B cell (primary cell): ENCODE results near the gene SEC14L6. TPM values are rescaled to one million over a fixed set of nuclear protein-coding genes. Genes with fewer than 3 reads are reported as not detected.
"Not testable (repeated sequence)": the region's sequence is repeated elsewhere in the genome, so short reads cannot be mapped to it uniquely, and the experiment has no call there.

ENCODE experiments used
- ATAC-seq: fragments of 200-7000 bp; cut with Tn5 transposase; one replicate; pipeline ENCODE4 v1.10.0; 2021; ENCODE audit warnings: low read depth, mild to moderate bottlenecking, moderate number of reproducible peaks, moderate library complexity
- CTCF ChIA-PET: fragments of 350-600 bp; sonication (Branson Sonifier 250); formaldehyde crosslinking; loops from one replicate; lab custom pipeline; 2021; ENCODE audit warnings: antibody characterized with exemption, inconsistent platforms; lab: Charles Lee
- POLR2A ChIA-PET: fragments of 350-600 bp; sonication (Branson Sonifier 250); formaldehyde crosslinking; loops from one replicate; lab custom pipeline; 2021; ENCODE audit warnings: antibody characterized with exemption; lab: Charles Lee
- DNase-seq: peaks from one replicate; pipeline ENCODE4 v3.0.0; 2013
- H2AFZ ChIP-seq: 2 replicates; pipeline ENCODE4 v1.6.1; 2012; ENCODE audit warnings: mild to moderate bottlenecking, low read depth, low read length; ENCODE audit not compliant: insufficient read depth, poor library complexity, severe bottlenecking
- H3K27ac ChIP-seq, 2 donors: 1 replicate in 1 of 2; 2 replicates in 1 of 2; pipeline ENCODE4 v1.5.1; 2012 to 2013; ENCODE audit warnings: low read length in 2 of 2, mild to moderate bottlenecking in 2 of 2, moderate library complexity in 1 of 2
- H3K27me3 ChIP-seq, 4 experiments: fragments of 200-600 bp in 1 of 4; sonication (generic) in 1 of 4; replicated peaks in 1 of 4; 1 replicate in 2 of 4; 2 replicates in 2 of 4; pipeline versions ENCODE4 v1.6.1 to v1.7.0; 2013 to 2016; ENCODE audit warnings: low read length in 3 of 4, mild to moderate bottlenecking in 2 of 4, mixed read lengths in 1 of 4, moderate library complexity in 1 of 4; ENCODE audit not compliant: insufficient read depth in 4 of 4, control insufficient read depth in 3 of 4; ENCODE audit errors: control extremely low read depth in 1 of 4
- H3K36me3 ChIP-seq, 2 experiments: replicated peaks in 1 of 2; 1 replicate in 1 of 2; 2 replicates in 1 of 2; pipeline versions ENCODE4 v1.6.1 to v1.7.1; 2013; ENCODE audit warnings: low read length in 1 of 2; ENCODE audit not compliant: insufficient read depth in 2 of 2, control insufficient read depth in 1 of 2; ENCODE audit errors: control extremely low read depth in 1 of 2, extremely low read depth in 1 of 2
- H3K4me1 ChIP-seq, 2 donors: fragments of 200-600 bp in 1 of 2; sonication (generic) in 1 of 2; 1 replicate in 1 of 2; 2 replicates in 1 of 2; pipeline versions ENCODE4 v1.5.1 to v1.6.1; 2013 to 2017; ENCODE audit warnings: low read length in 2 of 2; ENCODE audit not compliant: control insufficient read depth in 2 of 2, insufficient read depth in 2 of 2
- H3K4me2 ChIP-seq: replicated peaks from 2 replicates; pipeline ENCODE3; 2012; ENCODE audit warnings: mild to moderate bottlenecking, low read depth, low read length; ENCODE audit not compliant: poor library complexity, severe bottlenecking
- H3K4me3 ChIP-seq, 5 experiments: fragments of 200-600 bp in 1 of 5; sonication (generic) in 1 of 5; 1 replicate in 3 of 5; 2 replicates in 2 of 5; pipeline versions ENCODE4 v1.5.1 to v1.7.0; 2011 to 2016; ENCODE audit warnings: low read length in 4 of 5, mild to moderate bottlenecking in 4 of 5, low read depth in 2 of 5, control low read depth in 1 of 5, moderate library complexity in 1 of 5; ENCODE audit not compliant: insufficient read depth in 1 of 5; ENCODE audit errors: control extremely low read depth in 1 of 5, extremely low read depth in 1 of 5
- H3K79me2 ChIP-seq: fragments of 200-600 bp; sonication (generic); one replicate; pipeline ENCODE4 v1.6.0; 2016; ENCODE audit warnings: low read length; ENCODE audit not compliant: control insufficient read depth, insufficient read depth
- H3K9ac ChIP-seq: fragments of 200-600 bp; sonication (generic); 2 replicates; pipeline ENCODE4 v1.6.1; 2017; ENCODE audit warnings: mild to moderate bottlenecking, low read length, moderate library complexity
- H3K9me3 ChIP-seq, 3 donors: one replicate each; pipeline versions ENCODE4 v1.6.1 to v1.7.1; 2013; ENCODE audit warnings: low read length in 2 of 3; ENCODE audit not compliant: control insufficient read depth in 2 of 3, insufficient read depth in 1 of 3; ENCODE audit errors: control extremely low read depth in 1 of 3
- H4K20me1 ChIP-seq: 2 replicates; pipeline ENCODE4 v1.6.0; 2012; ENCODE audit warnings: mild to moderate bottlenecking, low read length; ENCODE audit not compliant: insufficient read depth, control insufficient read depth, poor library complexity, severe bottlenecking
- H3K27ac Mint-ChIP-seq: one replicate; pipeline ENCODE4 v1.8.0; 2021; ENCODE audit warnings: mixed read lengths
- H3K27me3 Mint-ChIP-seq: one replicate; pipeline ENCODE4 v1.8.0; 2021; ENCODE audit warnings: mixed read lengths
- H3K4me1 Mint-ChIP-seq: one replicate; pipeline ENCODE4 v1.8.0; 2021; ENCODE audit warnings: mixed read lengths
- H3K4me3 Mint-ChIP-seq: one replicate; pipeline ENCODE4 v1.8.0; 2021; ENCODE audit warnings: mixed read lengths
- H3K9me3 Mint-ChIP-seq: one replicate; pipeline ENCODE4 v1.8.0; 2022; ENCODE audit warnings: mixed read lengths; ENCODE audit not compliant: insufficient read depth
- EZH2 ChIP-seq: IDR thresholded peaks from 2 replicates; pipeline ENCODE4 v1.6.1; 2012; ENCODE audit warnings: borderline replicate concordance, low read depth, mild to moderate bottlenecking, moderate library complexity, low read length; ENCODE audit not compliant: insufficient read depth, poor library complexity, severe bottlenecking
- WGBS: methylation state at CpG from one replicate; pipeline ENCODE4 v1.1.5; 2013; ENCODE audit warnings: missing lambda C conversion rate; ENCODE audit not compliant: insufficient coverage; 5-methylcytosine and 5-hydroxymethylcytosine counted together
- intact Hi-C: fragments of 100-400 bp; cut with micrococcal nuclease; formaldehyde crosslinking; loops from one replicate; pipeline ENCODE4 v1.10.0; 2022
- polyA plus RNA-seq: library from polyadenylated mRNA; depleted of rRNA; stranded (reverse); fragments of >200 nt; gene quantifications from 2 replicates; pipeline ENCODE4 v1.2.3, GENCODE V29; 2012
- total RNA-seq, 2 donors: library from RNA; stranded (reverse); fragments of 120-200 nt in 1 of 2; gene quantifications; 1 replicate in 1 of 2; 2 replicates in 1 of 2; pipeline versions ENCODE4 v1.2.3 to v1.2.4, GENCODE V29; 2013 to 2022
- TF ChIP-seq, protein P1 (sequence below): fragments of 200-600 bp; IDR thresholded peaks from one replicate; pipeline ENCODE4 v1.8.0; 2022; ENCODE audit warnings: antibody characterized with exemption, mild to moderate bottlenecking

SEC14L6 gene
- total and polyA plus RNA-seq, 2 donors (not counting 1 experiment from before 2014, with no cell fraction given), result not detected

DNA sequence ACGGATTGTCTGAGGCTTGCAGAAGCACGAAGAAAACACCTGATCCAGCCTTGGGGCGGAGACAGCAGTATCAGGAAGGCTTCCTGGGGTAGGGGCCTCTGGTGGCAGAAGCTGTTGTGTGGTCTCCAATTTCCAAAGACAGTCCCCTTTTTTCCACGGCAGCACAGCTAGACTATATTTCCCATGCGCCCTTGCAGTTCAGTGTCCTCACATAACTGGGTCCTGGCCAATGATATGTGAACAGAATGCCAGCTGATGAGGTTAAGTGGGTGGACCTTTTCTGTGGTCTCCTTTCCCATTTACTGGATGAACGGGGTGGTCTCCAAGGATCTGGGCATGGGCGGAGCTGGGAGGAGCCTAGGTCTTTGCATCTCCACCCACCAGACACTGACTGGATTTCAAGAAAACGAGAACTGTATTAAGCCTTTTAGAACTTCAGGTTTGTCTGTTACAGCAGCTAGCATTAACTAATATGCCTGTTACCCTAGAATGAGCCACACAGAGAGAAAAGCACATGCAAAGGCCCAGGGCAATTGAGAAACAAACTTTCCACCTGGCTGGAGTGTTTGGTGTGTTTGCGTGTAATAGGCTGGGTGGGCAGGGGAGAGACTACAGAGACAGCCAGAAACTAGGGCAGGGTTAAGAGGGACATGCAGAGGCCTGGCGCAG is 21.7 kb upstream of the SEC14L6 start:
- intact Hi-C loops, result no loop called here
- Histone ChIP-seq H3K4me2 (no peak overlapping the region), H3K36me3 (no peaks in the 10 kb centered on the region), H3K27me3 (peaks cover 0 to 3% (median 0%) of the 10 kb centered on the region in 4 experiments), H3K9ac (no peak overlapping the region), H2AFZ (no peak overlapping the region), H4K20me1 (no peaks in the 10 kb centered on the region), H3K79me2 (no peaks in the 10 kb centered on the region), H3K27ac (no peak overlapping the region), H3K4me1 (no peaks in the 10 kb centered on the region), H3K4me3 (no peak overlapping the region), H3K9me3 (no peaks in the 10 kb centered on the region)
- ATAC-seq, result no peak
- Mint-ChIP-seq H3K4me1 (no peaks in the 10 kb centered on the region), H3K27me3 (peaks cover 5% of the 10 kb centered on the region), H3K4me3 (no peak overlapping the region), H3K9me3 (no peaks in the 10 kb centered on the region), H3K27ac (no peak overlapping the region)
- ChIA-PET POLR2A (no interaction called here), CTCF (no interaction called here)
- TF ChIP-seq, protein P1, sequence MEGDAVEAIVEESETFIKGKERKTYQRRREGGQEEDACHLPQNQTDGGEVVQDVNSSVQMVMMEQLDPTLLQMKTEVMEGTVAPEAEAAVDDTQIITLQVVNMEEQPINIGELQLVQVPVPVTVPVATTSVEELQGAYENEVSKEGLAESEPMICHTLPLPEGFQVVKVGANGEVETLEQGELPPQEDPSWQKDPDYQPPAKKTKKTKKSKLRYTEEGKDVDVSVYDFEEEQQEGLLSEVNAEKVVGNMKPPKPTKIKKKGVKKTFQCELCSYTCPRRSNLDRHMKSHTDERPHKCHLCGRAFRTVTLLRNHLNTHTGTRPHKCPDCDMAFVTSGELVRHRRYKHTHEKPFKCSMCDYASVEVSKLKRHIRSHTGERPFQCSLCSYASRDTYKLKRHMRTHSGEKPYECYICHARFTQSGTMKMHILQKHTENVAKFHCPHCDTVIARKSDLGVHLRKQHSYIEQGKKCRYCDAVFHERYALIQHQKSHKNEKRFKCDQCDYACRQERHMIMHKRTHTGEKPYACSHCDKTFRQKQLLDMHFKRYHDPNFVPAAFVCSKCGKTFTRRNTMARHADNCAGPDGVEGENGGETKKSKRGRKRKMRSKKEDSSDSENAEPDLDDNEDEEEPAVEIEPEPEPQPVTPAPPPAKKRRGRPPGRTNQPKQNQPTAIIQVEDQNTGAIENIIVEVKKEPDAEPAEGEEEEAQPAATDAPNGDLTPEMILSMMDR, result no peak
- no peak for TF ChIP-seq EZH2
- no peak for DNase-seq
- 79% methylated on average over 7 of the region's 10 CpGs for WGBS

DNA sequence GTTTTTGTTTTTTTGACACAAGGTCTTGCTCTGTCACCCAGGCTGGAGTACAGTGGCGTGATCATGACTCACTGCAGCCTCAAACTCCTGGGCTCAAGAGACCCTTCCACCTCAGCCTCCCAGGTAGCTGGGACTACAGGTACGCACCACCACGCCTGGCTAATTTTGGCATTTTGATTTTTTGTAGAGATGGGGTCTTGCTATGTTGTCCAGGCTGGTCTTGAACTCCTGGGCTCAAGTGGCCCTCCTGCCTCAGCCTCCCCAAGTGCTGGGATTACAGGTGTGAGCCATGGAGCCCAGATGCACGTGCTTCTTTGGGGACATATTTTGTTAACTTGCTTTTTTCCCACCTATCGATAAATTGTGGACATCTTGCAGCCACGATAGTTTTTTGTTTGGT is 20.7 kb upstream of the SEC14L6 start:
- CTCF ChIA-PET, H3K9me3 Mint-ChIP-seq, ATAC-seq: not testable (repeated sequence)

More for the DNA sequence above, 20.7 kb upstream of the SEC14L6 start:
- H3K9me3 ChIP-seq, H3K4me3 Mint-ChIP-seq, H3K4me1 Mint-ChIP-seq, H4K20me1 ChIP-seq, POLR2A ChIA-PET, H3K36me3 ChIP-seq, DNase-seq, H3K79me2 ChIP-seq, H3K4me2 ChIP-seq, H3K27me3 Mint-ChIP-seq, H3K4me1 ChIP-seq, H3K9ac ChIP-seq, H3K27ac ChIP-seq, H2AFZ ChIP-seq, H3K4me3 ChIP-seq, H3K27me3 ChIP-seq, H3K27ac Mint-ChIP-seq, intact Hi-C loops: not testable (repeated sequence)
- 67% methylated on average over 1 of the region's 6 CpGs for WGBS
